ENCODE measurements around the gene CCDC102A. TPM values are rescaled to one million over a fixed set of nuclear protein-coding genes. Genes with fewer than 3 reads are reported as not detected.

The CCDC102A gene
- total RNA-seq, 4 donors from 2014 or later = 7.1 to 11.5 (median 8.5) TPM

DNA sequence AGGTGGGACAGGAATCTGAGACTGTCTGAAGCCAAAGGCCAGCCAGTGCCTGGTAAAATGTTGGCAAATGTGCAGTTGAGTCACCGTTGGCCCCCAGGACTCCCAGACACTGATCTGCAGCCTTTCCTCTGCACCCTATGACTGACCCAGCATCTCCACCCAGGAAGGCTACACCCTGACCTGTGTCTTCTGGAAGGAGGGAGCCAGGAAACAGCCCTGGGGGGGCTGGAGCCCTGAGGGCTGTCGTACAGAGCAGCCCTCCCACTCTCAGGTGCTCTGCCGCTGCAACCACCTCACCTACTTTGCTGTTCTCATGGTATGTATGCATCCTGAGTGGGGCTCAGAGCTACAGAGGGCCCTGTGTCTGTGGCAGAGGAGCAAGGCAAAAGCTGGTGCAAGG, 30.1 kb upstream of the CCDC102A start:
- Histone ChIP-seq H3K27ac (no peak overlapping the region), H3K4me1 (no peaks in the 10 kb centered on the region), H3K9me3 (peaks cover 1% of the 10 kb centered on the region), H3K36me3 (no peaks in the 10 kb centered on the region), H3K27me3 (peaks cover 21% of the 10 kb centered on the region), H3K4me3 (no peak overlapping the region)
- TF ChIP-seq POLR2A (IDR thresholded peaks at IDR 0.05) (no peak), POLR2AphosphoS5 (IDR thresholded peaks at IDR 0.05) (no peak), EP300 (IDR thresholded peaks at IDR 0.05) (no peak)
- TF ChIP-seq, protein P1, sequence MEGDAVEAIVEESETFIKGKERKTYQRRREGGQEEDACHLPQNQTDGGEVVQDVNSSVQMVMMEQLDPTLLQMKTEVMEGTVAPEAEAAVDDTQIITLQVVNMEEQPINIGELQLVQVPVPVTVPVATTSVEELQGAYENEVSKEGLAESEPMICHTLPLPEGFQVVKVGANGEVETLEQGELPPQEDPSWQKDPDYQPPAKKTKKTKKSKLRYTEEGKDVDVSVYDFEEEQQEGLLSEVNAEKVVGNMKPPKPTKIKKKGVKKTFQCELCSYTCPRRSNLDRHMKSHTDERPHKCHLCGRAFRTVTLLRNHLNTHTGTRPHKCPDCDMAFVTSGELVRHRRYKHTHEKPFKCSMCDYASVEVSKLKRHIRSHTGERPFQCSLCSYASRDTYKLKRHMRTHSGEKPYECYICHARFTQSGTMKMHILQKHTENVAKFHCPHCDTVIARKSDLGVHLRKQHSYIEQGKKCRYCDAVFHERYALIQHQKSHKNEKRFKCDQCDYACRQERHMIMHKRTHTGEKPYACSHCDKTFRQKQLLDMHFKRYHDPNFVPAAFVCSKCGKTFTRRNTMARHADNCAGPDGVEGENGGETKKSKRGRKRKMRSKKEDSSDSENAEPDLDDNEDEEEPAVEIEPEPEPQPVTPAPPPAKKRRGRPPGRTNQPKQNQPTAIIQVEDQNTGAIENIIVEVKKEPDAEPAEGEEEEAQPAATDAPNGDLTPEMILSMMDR (IDR thresholded peaks at IDR 0.05) = no peak
- DNase-seq (ENCODE audit: low spot score in 2 of 2) = no peak
- 77% methylated on average over 3 of the region's 3 CpGs for WGBS

DNA sequence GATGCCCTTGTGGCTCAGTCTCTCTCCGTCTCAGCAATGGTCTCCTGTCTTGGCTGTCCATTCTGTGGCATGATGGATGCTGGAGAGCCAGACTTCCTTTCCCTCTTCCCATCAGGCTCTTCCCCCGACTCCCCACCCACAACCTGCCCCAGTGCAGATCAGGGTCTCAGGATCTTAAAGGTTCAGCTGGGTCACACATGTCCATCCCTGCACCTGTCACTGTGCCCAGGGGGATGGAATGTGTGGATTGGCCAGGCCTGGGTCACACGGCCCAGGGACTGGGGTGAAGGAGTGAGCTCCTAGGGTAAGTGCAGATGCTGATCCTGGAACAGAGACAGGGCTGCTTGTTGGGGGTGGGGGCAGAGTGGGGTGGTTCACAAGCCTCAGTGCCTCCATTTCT, 29.1 kb upstream of the CCDC102A start:
- WGBS = 70% methylated on average over 3 of the region's 3 CpGs
- H3K27me3 ChIP-seq = peaks cover 16% of the 10 kb centered on the region
- H3K9me3 ChIP-seq = peaks cover 8% of the 10 kb centered on the region
- no peak for DNase-seq (ENCODE audit: low spot score in 2 of 2)
- H3K4me1 ChIP-seq = no peaks in the 10 kb centered on the region
- no peak overlapping the region for H3K4me3 ChIP-seq
- H3K27ac ChIP-seq = no peak overlapping the region
- no peaks in the 10 kb centered on the region for H3K36me3 ChIP-seq
- TF ChIP-seq, protein P1 (IDR thresholded peaks at IDR 0.05) = no peak
- TF ChIP-seq POLR2AphosphoS5 (IDR thresholded peaks at IDR 0.05) = no peak
- no peak for TF ChIP-seq POLR2A (IDR thresholded peaks at IDR 0.05)
- TF ChIP-seq EP300 (IDR thresholded peaks at IDR 0.05) = no peak

DNA sequence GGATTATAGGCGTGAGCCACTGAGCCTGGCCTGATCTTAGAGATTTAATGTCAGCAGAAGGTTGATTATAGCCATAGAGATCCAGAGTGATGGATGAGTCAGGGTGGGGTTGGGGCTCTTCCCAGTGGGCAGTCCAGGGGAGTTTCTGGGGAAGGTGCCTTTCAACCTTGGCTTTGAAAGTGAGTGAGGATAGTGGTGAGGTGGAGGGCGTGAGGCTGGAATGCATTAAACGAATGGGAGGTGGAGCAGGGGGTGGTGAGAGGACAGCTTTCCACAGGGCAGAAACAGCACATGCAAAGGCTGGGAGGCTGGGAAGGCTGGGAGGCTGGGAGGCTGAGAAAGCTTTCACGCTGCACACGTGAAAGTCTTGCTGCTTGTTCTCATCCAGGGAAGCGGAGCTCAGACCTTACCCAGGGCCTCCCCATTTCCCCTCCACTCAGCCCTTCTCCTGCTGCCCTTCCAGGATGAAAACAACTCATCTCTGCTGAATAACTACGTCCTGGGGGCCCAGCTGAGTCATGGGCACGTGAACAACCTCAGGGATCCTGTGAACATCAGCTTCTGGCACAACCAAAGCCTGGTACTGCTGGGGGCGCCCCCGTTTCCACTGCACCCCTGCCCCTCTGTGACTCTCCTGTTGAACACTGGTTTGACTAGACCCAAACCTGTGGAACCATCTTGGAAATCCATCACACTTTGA, 28.4 kb upstream of the CCDC102A start:
- DNase-seq (ENCODE audit: low spot score in 2 of 2) = no peak
- 54% methylated on average over 10 of the region's 10 CpGs for WGBS

DNA sequence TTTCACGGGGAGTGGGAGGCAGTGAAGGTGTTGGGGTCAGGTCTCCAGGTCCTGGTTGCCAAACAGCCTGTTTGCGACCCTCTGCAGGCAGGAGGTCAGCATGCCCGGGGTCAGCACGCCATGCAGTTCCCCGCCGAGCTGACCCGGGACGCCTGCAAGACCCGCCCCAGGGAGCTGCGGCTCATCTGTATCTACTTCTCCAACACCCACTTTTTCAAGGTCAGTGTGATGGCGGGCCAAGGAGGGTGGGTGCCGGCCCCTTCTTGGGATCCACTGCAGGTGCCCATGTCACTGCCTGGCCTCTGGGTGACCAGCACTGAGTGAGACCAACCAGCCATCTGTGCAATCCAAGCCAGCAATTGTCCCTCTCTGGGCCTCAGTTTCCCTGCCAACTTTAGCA, 27.4 kb upstream of the CCDC102A start:
- Histone ChIP-seq H3K4me3 (no peak overlapping the region), H3K27me3 (peaks cover 19% of the 10 kb centered on the region)

More for the DNA sequence above, 28.4 kb upstream of the CCDC102A start:
- Histone ChIP-seq H3K27ac (no peak overlapping the region), H3K27me3 (peaks cover 19% of the 10 kb centered on the region), H3K36me3 (no peaks in the 10 kb centered on the region), H3K4me3 (no peak overlapping the region), H3K4me1 (no peaks in the 10 kb centered on the region), H3K9me3 (peaks cover 8% of the 10 kb centered on the region)
- TF ChIP-seq, protein P1 (IDR thresholded peaks at IDR 0.05) = no peak
- TF ChIP-seq POLR2AphosphoS5 (IDR thresholded peaks at IDR 0.05) = no peak
- TF ChIP-seq POLR2A (IDR thresholded peaks at IDR 0.05) = no peak
- no peak for TF ChIP-seq EP300 (IDR thresholded peaks at IDR 0.05)

DNA sequence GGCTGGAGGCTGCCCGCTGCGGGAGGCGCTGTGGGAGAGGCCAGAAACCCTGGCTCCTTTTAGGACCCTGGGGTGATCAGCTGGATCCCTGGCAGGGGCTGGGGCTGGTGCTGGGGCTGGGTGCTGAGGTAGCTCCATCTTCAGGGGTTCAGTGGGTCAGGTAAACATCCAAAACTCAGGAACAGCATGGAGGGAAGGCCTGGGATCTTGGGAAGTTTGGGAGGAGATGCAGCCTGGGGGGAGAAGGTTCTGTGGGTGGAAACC, 27.0 kb upstream of the CCDC102A start:
- TF ChIP-seq, protein P1 (IDR thresholded peaks at IDR 0.05) = no peak
- no peak for TF ChIP-seq POLR2AphosphoS5 (IDR thresholded peaks at IDR 0.05)
- no peak for TF ChIP-seq POLR2A (IDR thresholded peaks at IDR 0.05)
- TF ChIP-seq EP300 (IDR thresholded peaks at IDR 0.05) = no peak
- no peak overlapping the region for H3K4me3 ChIP-seq
- whole genome bisulfite sequencing = 62% methylated on average over 3 of the region's 3 CpGs
- no peaks in the 10 kb centered on the region for H3K36me3 ChIP-seq
- H3K4me1 ChIP-seq = no peaks in the 10 kb centered on the region
- H3K27ac ChIP-seq = no peak overlapping the region
- peaks cover 8% of the 10 kb centered on the region for H3K9me3 ChIP-seq
- no peak for DNase-seq (ENCODE audit: low spot score in 2 of 2)
- peaks cover 19% of the 10 kb centered on the region for H3K27me3 ChIP-seq

More for the DNA sequence above, 27.4 kb upstream of the CCDC102A start:
- no peak for DNase-seq (ENCODE audit: low spot score in 2 of 2)
- H3K27ac ChIP-seq = no peak overlapping the region
- H3K9me3 ChIP-seq = peaks cover 8% of the 10 kb centered on the region
- H3K36me3 ChIP-seq = no peaks in the 10 kb centered on the region
- TF ChIP-seq, protein P1 (IDR thresholded peaks at IDR 0.05) = no peak
- TF ChIP-seq POLR2A (IDR thresholded peaks at IDR 0.05) (no peak), EP300 (IDR thresholded peaks at IDR 0.05) (no peak), POLR2AphosphoS5 (IDR thresholded peaks at IDR 0.05) (no peak)
- no peaks in the 10 kb centered on the region for H3K4me1 ChIP-seq
- WGBS = 79% methylated on average over 11 of the region's 12 CpGs

Data from suprapubic skin (tissue), 4 donors.